ENCODE data around the gene CTNND2. TPM values are rescaled to one million over a fixed set of nuclear protein-coding genes. Genes with fewer than 3 reads are reported as not detected.

CTNND2 gene
- total RNA-seq, 1 donor from 2014 or later = not detected

DNA sequence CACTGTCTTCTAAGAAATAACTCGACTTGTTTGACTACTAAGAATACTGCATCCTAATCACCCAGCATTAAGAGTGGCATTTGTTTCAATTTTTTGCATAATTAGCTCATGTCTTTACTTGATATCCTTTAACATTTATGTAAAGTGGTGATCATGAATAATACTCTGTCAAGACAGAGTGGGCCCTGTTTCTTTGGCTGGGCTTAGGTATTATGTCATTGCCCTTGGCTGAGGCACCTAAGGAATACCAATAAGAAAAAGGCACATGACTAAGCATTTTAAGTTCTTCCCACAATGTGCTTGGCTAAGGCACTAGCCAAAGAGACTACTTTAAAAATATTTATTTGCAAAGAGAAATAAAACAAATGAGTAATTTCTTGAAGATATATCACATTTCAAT lies 308.1 kb downstream of the CTNND2 start:
- DNase-seq (ENCODE audit: low read depth) = no peak

DNA sequence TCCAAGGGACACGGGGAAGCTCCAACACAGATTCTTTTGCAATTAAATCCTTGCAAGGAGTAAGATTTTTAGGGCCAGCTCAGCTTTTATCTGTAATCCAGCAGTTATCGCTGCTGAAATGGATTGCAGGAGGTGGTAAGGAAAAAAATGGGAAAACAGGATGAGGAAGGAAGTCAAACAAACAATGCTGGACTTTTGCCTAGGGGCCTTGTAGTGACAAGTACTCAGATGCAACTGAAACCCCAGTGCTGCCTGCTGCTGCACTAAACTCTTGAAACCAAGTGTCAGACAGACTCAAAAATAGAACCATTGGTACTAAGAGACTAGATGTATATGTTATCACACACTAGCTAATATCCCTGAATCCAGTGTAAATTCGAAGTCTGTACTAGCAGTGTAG lies 309.2 kb downstream of the CTNND2 start:
- DNase-seq (ENCODE audit: low read depth) = no peak

DNA sequence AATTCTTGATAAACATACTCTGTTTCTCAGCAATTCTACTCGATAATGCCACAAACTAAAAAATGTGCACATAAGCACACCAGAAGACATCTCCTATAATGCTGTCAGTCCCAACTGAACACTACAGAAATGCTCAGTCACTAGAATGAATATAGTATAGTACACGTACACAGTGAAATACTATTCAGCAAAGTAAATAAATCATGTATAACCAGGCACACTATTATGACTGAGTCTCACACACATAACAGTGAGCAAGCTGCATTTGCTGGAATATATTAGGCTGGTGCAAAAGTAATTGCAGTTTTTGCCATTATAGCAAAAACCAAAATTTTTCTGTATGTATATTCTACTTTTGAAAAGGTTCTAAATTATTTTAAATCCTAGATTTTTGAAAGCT lies 310.2 kb downstream of the CTNND2 start:
- no peak for DNase-seq (ENCODE audit: low read depth)

DNA sequence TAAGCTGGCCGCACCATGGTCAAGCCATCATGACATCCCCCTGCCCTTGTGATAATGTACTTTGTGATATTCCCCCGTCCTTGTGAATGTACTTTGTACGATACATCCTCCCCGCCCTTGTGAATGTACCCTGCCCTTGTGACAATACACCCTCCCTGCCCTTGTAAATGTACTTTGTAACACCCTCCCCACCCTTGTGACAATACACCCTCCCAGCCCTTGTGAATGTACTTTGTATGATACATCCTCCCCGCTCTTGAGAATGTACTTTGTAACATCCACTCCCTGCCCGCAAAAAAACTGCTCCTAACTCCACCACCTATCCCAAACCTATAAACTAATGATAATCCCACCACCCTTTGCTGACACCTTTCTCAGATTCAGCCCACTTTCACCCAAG lies 313.8 kb downstream of the CTNND2 start:
- DNase-seq (ENCODE audit: low read depth) = no peak

- no peak for DNase-seq (ENCODE audit: low read depth)
Observed at GRCh38 chr5:11588803-11589202, 315.4 kb downstream of the CTNND2 start.

DNA sequence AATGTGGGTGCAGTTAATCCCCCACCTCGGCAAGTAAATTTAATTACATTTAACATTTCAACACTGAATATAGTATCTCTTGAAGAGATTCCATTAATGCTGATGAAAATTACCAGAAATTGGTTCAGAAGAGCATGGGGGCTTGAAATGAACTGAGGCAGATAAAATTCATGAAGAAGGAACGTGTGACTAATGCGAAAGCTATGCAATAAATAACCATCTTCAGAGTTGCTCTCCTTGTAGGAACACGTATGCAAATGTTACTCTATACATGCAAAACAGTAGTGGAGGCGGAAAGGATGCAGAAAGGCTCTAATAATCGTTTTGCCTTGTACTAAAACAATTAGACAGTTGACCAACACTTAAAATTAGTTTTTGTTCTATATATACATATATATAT lies 320.2 kb downstream of the CTNND2 start:
- no peak for DNase-seq (ENCODE audit: low read depth)

GRCh38 chr5:11579351-11579750 lies 324.9 kb downstream of the CTNND2 start:
- no peak for DNase-seq (ENCODE audit: low read depth)

GRCh38 chr5:11574787-11575186 lies 329.5 kb downstream of the CTNND2 start:
- DNase-seq (ENCODE audit: low read depth) = no peak

GRCh38 chr5:11573140-11573992 lies 330.9 kb downstream of the CTNND2 start:
- no peak for DNase-seq (ENCODE audit: low read depth)

- DNase-seq (ENCODE audit: low read depth) = no peak
Observed at GRCh38 chr5:11564706-11565105, 339.5 kb downstream of the CTNND2 start.

DNA sequence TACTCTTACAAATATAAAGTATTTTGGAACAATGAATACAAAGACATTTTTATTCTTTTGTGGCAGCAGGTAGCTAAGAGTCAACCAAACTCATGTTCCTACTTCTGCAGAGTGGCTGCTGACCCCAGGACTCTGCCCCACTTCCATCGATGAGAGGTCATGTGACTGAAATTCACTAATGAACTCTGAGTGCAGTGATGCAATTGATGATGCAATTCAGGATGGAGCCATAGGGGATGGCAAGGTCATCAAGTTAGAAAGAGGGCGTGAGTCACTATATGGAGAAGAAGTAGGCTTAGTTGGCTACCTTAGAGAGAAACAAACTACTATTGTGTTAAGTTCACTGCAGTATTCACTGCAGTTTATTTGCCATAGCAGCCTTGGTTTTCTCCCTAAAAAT lies 340.4 kb downstream of the CTNND2 start:
- DNase-seq (ENCODE audit: low read depth) = no peak

GRCh38 chr5:11560915-11561697 lies 343.1 kb downstream of the CTNND2 start:
- no peak for DNase-seq (ENCODE audit: low read depth)

GRCh38 chr5:11557063-11557462 lies 347.2 kb downstream of the CTNND2 start:
- DNase-seq (ENCODE audit: low read depth) = no peak

DNA sequence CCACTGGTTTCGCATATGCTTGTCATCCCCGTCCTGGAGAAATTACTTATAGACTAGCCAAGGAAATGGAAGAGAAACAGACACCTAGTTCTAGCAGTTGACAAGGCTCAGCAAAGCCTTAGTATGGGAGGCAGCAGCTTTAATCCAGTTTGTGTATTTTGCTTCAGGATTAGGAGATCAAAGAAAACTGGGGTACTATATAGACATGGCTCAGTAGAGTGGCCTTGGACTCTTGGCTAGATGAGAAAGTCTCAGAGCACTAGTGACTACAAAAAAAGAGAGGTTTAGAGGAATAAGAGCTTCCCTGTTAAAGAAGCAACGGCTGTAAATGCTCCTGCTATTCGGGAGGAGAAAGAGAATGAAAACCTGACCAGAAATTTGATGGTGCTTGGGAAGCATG lies 349.1 kb downstream of the CTNND2 start:
- DNase-seq (ENCODE audit: low read depth) = no peak

DNA sequence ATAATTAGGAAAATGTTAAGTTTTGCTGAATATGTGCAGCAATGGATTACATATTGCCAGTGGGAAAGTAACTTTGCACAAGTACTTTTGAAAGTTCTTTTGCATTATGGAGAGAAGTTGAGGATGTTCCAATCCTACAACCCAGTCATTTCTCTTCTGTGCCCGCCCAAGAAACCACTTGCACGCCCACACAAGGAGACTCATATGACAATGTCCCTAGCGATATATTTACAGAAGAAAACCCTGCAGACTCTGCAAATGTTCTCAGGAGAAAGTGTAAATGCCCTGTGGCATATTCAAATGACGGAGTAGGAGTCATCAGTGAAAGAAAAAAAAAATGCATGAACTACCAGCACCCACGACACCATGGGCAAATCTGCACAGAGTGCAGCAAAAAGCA lies 356.5 kb downstream of the CTNND2 start:
- no peak for DNase-seq (ENCODE audit: low read depth)

GRCh38 chr5:11547140-11547539 lies 357.1 kb downstream of the CTNND2 start:
- DNase-seq (ENCODE audit: low read depth) = no peak

DNA sequence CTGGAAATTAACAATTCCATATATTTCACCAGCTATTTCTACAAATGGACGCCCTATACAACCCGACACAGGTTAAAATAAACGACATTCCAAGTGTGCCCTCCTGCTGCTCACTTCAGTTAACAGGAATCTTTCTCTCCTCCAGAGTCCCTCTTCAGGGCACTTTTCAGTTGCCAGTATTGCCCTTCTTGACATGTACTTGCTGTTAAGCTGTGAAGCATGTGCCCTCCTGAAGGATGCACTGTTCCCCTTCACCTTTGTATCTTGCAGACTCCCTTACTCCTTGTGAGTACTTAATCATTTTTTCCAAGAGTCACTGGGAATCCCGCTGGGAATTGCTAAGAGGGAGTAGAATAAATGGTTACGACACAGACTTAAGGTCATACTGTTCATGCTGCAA lies 364.1 kb downstream of the CTNND2 start:
- no peak for DNase-seq (ENCODE audit: low read depth)

DNA sequence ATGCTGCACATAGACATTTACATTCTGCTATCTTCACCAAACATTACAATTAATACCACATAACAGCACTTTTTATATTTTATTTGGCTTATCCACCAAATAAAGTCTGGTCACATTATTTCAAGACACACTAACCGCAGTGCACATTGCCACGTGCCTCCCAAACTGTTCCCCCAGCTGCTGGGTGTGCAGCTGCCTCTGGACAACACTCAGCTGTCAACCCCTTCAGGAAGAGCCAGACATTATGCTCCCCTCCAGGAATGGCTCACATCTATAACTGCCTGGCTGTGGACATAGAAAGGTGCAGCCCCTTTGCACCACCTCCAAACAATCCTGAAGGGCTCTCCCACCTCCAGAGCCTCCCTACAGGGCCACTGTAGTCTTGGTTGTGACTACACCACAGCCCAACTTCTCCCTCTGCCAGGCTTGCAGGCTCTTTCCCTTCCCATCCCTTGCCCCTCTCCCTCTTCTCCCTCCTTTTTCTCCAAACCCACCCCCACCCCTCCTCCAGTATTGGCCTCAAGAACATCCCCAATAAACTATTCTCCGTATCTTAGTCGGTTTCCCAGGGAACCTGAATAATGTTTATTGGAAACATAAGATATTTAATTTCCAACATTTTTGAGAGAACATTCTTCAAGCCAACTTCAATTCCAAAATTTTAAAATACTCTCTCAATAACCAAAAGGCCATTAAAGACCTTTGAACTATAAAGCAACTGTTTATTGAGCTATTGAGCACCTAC lies 372.3 kb downstream of the CTNND2 start:
- no peak for DNase-seq (ENCODE audit: low read depth)

DNA sequence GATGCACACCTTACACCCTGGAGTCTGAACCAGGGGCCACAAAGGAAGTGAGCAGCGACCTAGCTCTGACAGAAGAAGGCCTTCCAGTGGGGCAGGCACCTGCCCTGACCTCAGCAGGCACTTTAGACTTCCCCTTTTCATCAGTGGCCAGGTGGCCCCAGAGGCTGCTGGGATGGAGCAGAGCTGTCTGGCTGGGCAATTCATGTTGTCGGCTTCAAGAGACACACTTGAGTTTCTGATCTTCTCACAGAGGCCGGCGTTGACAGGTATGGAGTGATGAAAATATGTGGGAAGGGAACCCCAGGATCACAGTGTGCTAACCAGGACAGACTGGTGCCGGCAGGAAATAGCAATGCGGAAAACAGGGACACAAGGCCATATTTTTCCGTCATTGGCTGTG lies 375.5 kb downstream of the CTNND2 start:
- no peak for DNase-seq (ENCODE audit: low read depth)

GRCh38 chr5:11527652-11528349 lies 376.4 kb downstream of the CTNND2 start:
- no peak for DNase-seq (ENCODE audit: low read depth)

GRCh38 chr5:11525020-11525419 lies 379.2 kb downstream of the CTNND2 start:
- no peak for DNase-seq (ENCODE audit: low read depth)

- no peak for DNase-seq (ENCODE audit: low read depth)
Observed at GRCh38 chr5:11524188-11524587, 380.1 kb downstream of the CTNND2 start.
